ENCODE results near the gene TPM2.

TPM2 gene

GRCh38 chr9:35696520-35697215, 6.9 kb upstream of the TPM2 start:
- DNase-seq (ENCODE audit: low read depth) = peak; percentile 44

DNA sequence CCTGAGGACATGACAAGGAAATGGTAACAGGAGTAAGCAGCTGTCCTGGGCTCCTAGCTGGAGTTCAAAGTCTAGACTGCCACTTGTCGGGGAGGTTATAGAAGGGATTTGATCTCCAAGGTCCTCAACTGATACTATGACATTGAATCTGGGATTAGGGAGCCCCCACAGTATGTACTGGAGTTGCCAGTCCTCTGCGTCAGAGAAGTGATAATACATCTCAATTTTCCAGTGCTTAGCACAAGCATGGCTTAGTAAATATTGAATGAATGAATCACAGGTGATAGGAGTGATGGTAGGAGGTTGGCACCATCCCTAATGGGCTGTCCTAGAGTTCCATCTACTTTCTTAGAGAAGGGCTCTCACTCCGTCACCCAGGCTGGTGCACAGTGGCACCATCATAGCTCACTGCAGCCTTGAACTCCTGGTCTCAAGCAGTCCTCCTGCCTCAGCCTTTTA, 6.2 kb upstream of the TPM2 start:
- no peak for DNase-seq (ENCODE audit: low read depth)

GRCh38 chr9:35691757-35692301, 2.1 kb upstream of the TPM2 start:
- DNase-seq (ENCODE audit: low read depth) = no peak

GRCh38 chr9:35691334-35691650, 1.6 kb upstream of the TPM2 start:
- no peak for DNase-seq (ENCODE audit: low read depth)

GRCh38 chr9:35690614-35691333, 1.0 kb upstream of the TPM2 start:
- DNase-seq (ENCODE audit: low read depth) = peak; percentile 15

DNA sequence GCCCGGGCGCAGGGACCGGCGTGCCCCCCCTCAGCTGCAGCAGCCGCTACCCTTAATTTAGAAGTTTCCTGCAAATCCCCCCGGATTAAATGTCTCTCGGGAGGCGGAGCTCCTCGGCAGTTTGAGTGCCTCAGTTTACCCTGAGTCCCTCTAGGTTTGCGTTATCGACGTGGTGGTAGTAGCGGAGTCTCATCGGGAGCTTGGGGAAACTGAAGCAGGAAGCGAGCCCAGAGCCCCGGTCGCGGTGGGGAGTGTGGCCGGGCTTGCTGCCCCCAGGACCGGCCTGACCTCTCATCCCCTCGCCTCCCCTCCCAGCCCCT, 529 bp upstream of the TPM2 start:
- no peak for DNase-seq (ENCODE audit: low read depth)

- no peak for DNase-seq (ENCODE audit: low read depth)
Observed at GRCh38 chr9:35688558-35689541, 875 bp downstream of the TPM2 start.

DNA sequence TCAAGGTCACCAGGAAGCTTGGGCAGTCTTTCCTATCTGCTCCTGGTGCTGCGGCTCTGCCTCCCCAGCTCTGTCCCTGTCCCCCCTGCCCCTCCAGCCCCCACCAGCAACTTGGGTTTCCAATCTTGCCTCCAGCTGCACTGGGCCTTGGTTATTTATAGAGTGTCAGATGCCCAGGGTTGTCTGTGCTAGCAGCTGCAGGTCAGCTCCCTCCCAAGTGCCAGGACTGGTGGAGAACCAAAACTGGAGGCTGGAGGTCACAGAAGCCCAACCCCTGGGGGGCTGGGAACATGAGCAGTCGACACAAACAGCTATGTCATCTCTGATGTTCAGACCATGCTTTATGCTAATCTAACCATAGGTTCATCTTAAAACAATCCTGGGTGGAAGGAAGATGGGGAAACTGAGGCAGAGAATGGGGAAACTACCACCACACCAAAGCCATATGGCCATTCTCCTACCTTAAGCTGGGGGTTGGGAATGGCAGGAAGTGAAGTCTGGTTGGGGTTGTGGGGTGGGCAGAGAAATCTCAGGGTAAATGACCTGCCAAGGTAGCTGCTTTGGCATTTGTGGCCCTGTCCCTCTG, 1.7 kb downstream of the TPM2 start:
- DNase-seq (ENCODE audit: low read depth) = no peak

GRCh38 chr9:35687306-35687705, 2.4 kb downstream of the TPM2 start:
- no peak for DNase-seq (ENCODE audit: low read depth)

DNA sequence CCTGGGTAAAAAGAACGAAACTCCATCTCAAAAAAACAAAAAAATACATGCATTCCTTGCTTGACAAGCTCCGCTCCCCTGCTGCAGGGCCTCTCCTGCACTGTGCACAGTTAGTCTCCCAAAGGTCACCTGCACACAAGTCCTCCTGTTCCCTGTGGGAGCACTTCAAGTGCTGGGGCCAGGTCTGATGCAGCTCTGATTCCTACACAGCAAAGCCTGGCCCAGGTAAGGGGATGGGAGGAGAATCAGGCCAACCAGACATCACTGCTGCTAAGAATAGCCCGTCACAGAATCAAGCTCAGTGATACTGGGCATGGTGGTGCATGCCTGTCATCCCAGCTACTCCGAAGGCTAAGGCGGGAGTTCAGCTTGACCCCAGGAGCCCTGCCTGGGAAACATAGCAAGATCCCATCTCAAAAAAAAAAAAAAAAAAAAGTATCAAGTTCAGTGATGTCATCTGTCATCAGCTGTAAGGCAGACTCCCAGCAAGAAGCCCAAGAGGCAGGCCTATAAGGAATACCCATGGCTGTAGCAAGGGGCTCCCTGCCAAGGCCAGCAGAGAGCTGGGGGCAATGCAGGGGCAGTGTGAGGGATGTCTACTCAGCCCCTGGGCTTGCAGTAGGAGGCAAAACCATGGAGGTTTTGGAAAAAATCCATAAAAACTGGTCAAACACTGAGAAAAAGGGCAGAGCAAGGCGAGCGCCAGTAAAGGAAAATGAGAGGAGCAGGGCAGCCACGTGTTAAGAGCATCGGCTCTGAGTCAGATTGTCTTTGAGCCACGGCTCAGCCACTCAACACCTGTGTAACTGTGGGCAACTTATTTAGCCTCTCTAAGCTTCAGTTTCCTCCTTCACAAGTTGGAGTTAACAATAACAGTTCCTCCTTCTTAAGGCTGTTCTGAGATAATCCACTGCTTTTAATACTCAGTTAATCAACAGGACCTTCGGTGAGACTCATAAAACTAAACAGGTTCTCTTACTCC, 3.2 kb downstream of the TPM2 start:
- no peak for DNase-seq (ENCODE audit: low read depth)

DNA sequence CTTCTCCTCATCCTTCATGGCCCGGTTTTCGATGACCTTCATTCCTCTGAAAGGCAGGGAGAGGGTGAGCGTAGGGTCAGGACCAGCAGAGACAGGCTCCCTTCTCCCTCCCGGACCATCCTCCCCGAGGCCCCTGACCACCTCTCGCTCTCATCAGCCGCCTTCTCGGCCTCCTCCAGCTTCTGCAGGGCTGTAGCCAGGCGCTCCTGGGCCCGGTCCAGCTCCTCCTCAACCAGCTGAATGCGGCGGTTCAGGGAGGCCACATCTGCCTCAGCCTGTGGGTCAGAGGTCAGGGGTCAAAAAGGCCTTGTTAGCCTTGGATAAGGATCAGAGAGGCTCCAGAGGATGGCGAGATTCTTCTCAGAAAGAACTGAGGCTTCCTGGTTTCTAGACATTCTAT, 4.2 kb downstream of the TPM2 start:
- DNase-seq (ENCODE audit: low read depth) = no peak

GRCh38 chr9:35684921-35685320, 4.8 kb downstream of the TPM2 start:
- no peak for DNase-seq (ENCODE audit: low read depth)

DNA sequence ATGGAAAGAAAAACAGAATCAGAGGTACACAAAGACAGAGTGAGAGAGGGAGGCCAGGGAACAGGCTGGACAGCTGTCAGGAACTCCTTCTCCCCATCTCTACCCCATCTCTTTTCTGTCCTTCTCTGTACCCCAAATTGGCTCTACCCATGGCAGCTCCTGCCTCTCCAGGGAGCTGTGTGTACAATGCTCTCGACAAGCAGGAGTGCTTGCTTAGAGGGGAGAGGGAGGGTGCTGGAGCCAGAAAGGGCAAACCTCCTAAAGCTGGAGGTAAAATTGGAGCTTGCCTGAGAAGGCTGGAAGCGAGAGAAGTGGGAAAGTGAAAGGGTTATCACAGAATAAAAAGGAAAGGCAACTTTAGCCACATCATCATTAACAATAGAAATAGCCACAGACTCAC, 6.4 kb downstream of the TPM2 start:
- no peak for DNase-seq (ENCODE audit: low read depth)

GRCh38 chr9:35682520-35683315, 7.0 kb downstream of the TPM2 start:
- no peak for DNase-seq (ENCODE audit: low read depth)

DNA sequence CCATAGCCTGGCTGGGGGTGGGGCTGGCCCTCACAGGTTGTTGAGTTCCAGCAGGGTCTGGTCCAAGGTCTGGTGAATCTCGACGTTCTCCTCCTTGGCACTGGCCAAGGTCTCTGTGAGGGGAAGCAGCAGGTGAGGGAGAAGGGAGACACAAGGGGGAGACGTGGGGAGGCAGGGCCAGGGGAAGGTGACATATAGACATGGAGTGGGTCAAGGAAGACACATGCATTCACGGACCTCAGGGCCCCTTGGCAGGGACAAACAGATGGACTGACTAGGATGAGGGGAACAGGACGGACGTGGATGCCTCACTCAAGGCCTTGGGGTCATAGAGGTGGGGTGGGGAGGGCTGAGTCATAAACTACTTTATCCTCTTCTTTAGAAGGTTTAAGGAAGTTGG, 7.7 kb downstream of the TPM2 start:
- DNase-seq (ENCODE audit: low read depth) = no peak

GRCh38 chr9:35681341-35682002, 8.3 kb downstream of the TPM2 start:
- DNase-seq (ENCODE audit: low read depth) = no peak

DNA sequence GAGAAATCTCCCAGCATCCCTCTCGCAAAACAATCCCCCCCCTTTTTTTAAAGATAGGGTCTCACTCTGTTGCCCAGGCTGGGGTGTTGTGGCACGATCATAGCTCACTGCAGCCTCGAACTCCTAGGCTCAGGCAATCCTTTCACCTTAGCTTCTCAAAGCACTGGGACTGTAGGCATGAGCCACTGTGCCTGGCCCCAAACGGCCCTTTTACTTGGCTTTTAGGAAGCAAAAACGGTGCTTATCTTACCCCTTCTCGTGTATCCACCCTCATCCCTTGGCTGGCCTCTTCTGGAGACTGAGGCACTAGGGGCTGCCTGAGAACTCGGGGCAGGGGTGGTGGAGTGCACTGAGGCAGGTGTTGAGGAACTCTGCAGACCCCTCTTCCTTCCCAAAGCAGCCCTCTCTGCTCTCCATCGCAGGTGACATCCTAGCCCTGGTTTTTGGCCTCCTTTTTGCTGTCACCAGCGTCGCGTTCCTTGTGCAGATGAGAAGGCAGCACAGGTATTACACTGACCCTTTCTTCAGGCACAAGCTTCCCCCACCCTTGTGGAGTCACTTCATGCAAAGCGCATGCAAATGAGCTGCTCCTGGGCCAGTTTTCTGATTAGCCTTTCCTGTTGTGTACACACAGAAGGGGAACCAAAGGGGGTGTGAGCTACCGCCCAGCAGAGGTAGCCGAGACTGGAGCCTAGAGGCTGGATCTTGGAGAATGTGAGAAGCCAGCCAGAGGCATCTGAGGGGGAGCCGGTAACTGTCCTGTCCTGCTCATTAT, 9.2 kb downstream of the TPM2 start:
- no peak for DNase-seq (ENCODE audit: low read depth)

DNA sequence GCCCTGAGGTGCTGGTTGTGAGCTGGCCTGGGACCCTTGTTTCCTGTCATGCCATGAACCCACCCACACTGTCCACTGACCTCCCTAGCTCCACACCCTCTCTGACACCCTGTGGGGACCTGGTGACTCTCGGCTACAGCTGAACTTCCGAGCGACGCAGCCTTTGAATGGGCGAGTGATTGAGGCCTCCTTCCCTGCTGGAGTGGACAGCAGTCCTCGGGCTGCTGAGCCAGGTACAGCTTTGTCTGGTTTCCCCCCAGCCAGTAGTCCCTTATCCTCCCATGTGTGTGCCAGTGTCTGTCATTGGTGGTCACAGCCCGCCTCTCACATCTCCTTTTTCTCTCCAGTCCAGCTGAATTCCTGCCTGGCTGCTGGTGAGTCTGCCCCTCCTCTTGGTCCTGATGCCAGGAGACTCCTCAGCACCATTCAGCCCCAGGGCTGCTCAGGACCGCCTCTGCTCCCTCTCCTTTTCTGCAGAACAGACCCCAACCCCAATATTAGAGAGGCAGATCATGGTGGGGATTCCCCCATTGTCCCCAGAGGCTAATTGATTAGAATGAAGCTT, 9.9 kb downstream of the TPM2 start:
- no peak for DNase-seq (ENCODE audit: low read depth)

Data from activated T-helper 9 cell treated with anti-CD3 and anti-CD28 coated beads, Interleukin-2, amount 50 U/mL, for 16 hours (primary cell).